K562 (cell line): ENCODE data around the gene TXNL1. TPM values are rescaled to one million over a fixed set of nuclear protein-coding genes. Genes with fewer than 3 reads are reported as not detected.

Experiments used
- ATAC-seq: fragments of 200-7000 bp; cut with Tn5 transposase; 3 replicates; pipeline ENCODE4 v1.9.1; 2020; ENCODE audit warnings: moderate library complexity
- BruUV-seq: library from RNA; stranded (reverse); fragments of 400-500 nt; replicated peaks from 2 replicates; lab custom pipeline; 2021; lab: Mats Ljungman, UMichigan
- CTCF ChIA-PET: fragments of 300-600 bp; formaldehyde crosslinking; extraction: SDS; loops from one replicate; lab custom pipeline; 2021; ENCODE audit warnings: low intra/inter-chr PET ratio; lab: Yijun Ruan, JAX
- POLR2A ChIA-PET: fragments of 300-600, 350-650 bp; sonication (Branson Sonifier 250); formaldehyde crosslinking; extraction: SDS; loops from one replicate; lab custom pipeline; 2021; ENCODE audit warnings: antibody characterized with exemption, inconsistent platforms; lab: Yijun Ruan, JAX
- DNase-seq, 4 experiments: peaks; one replicate each; pipeline versions ENCODE4 v3.0.0 to v3.0.0-alpha.2; 2011 to 2018; ENCODE audit warnings: low spot score in 3 of 4, mixed read lengths in 3 of 4; ENCODE audit errors: extremely low read depth in 1 of 4
- FAIRE-seq: peaks from 2 replicates; lab custom pipeline; 2011; peaks lifted over from hg19 to GRCh38; lab: Jason Lieb, UNC
- H2AFZ ChIP-seq: 2 replicates; pipeline ENCODE4 v1.6.0; 2011; ENCODE audit warnings: low read depth, low read length, control low read depth, inconsistent platforms
- H3K27ac ChIP-seq: fragments of 200-600 bp; 3 replicates; pipeline ENCODE4 v1.8.0; 2011; ENCODE audit warnings: low read depth, mild to moderate bottlenecking, control low read depth, inconsistent platforms, low read length, moderate library complexity, mixed read lengths; ENCODE audit errors: extremely low read depth
- H3K27me3 ChIP-seq, 2 experiments: fragments of 300-600 bp in 1 of 2; 2 replicates in 1 of 2; 3 replicates in 1 of 2; pipeline versions ENCODE4 v1.6.0 to v1.8.0; 2011; ENCODE audit warnings: inconsistent platforms in 2 of 2, low read length in 2 of 2, mild to moderate bottlenecking in 1 of 2, mixed read lengths in 1 of 2, moderate library complexity in 1 of 2; ENCODE audit not compliant: control insufficient read depth in 2 of 2, insufficient read depth in 2 of 2
- H3K36me3 ChIP-seq: fragments of 300-600 bp; 3 replicates; pipeline ENCODE4 v1.8.0; 2011; ENCODE audit warnings: mild to moderate bottlenecking, low read length, inconsistent platforms; ENCODE audit not compliant: control insufficient read depth, insufficient read depth
- H3K4me1 ChIP-seq, 2 experiments: fragments of 200-600 bp in 1 of 2; replicated peaks in 1 of 2; 2 replicates in 1 of 2; 3 replicates in 1 of 2; pipeline versions ENCODE4 v1.5.1 to v1.8.0; 2011; ENCODE audit warnings: inconsistent platforms in 2 of 2, low read length in 2 of 2, mild to moderate bottlenecking in 1 of 2, mixed read lengths in 1 of 2, moderate library complexity in 1 of 2; ENCODE audit not compliant: control insufficient read depth in 2 of 2, insufficient read depth in 2 of 2
- H3K4me2 ChIP-seq: 2 replicates; pipeline ENCODE4 v1.6.1; 2011; ENCODE audit warnings: low read length, control low read depth, inconsistent platforms, mixed read lengths; ENCODE audit not compliant: insufficient read depth
- H3K4me3 ChIP-seq: fragments of 200-600 bp; sonication (generic), shearing (Covaris generic); 2 replicates; pipeline ENCODE4 v1.5.1; 2016; ENCODE audit warnings: control low read depth, inconsistent platforms
- H3K79me2 ChIP-seq: fragments of 200-600 bp; 3 replicates; pipeline ENCODE4 v1.8.0; 2011; ENCODE audit warnings: low read length, inconsistent platforms; ENCODE audit not compliant: control insufficient read depth, insufficient read depth
- H3K9ac ChIP-seq, 2 experiments: 2 replicates each; pipeline versions ENCODE4 v1.6.0 to v1.6.1; 2011; ENCODE audit warnings: low read depth in 2 of 2, low read length in 2 of 2, control low read depth in 1 of 2, inconsistent platforms in 1 of 2, mild to moderate bottlenecking in 1 of 2, mixed read lengths in 1 of 2; ENCODE audit not compliant: insufficient read depth in 1 of 2
- H3K9me1 ChIP-seq: one replicate; pipeline ENCODE4 v1.6.0; 2011; ENCODE audit warnings: inconsistent platforms, mild to moderate bottlenecking, low read length, moderate library complexity; ENCODE audit not compliant: control insufficient read depth, insufficient read depth
- H3K9me3 ChIP-seq: replicated peaks from 2 replicates; pipeline ENCODE4 v1.5.1; 2011; ENCODE audit warnings: low read depth, low read length, inconsistent platforms; ENCODE audit not compliant: control insufficient read depth, insufficient read depth
- H4K20me1 ChIP-seq: replicated peaks from 2 replicates; pipeline ENCODE4 v1.6.1; 2011; ENCODE audit warnings: low read length, inconsistent platforms, mixed read lengths; ENCODE audit not compliant: control insufficient read depth, insufficient read depth
- CBFA2T2 ChIP-seq: fragments of 450-650 bp; conservative IDR thresholded peaks from 2 replicates; pipeline ENCODE4 v1.6.1; 2017; ENCODE audit warnings: mild to moderate bottlenecking
- CCNT2 ChIP-seq: IDR thresholded peaks from 2 replicates; pipeline ENCODE4 v1.6.1; 2011; ENCODE audit warnings: borderline replicate concordance, low read depth, mild to moderate bottlenecking, moderate library complexity, mixed read lengths, low read length; ENCODE audit not compliant: insufficient read length; ENCODE audit errors: extremely low read depth
- ESRRB ChIP-seq: fragments of 250-450 bp; sonication (Bioruptor Pico); IDR thresholded peaks from 2 replicates; pipeline ENCODE4 v1.5.0; 2020; ENCODE audit warnings: mild to moderate bottlenecking, moderate library complexity, borderline replicate concordance
- FOXA3 ChIP-seq, 2 experiments: fragments of 450-650 bp in 1 of 2; sonication (generic) in 1 of 2; formaldehyde crosslinking; IDR thresholded peaks in 1 of 2; conservative IDR thresholded peaks in 1 of 2; 2 replicates each; pipeline versions ENCODE4 v1.4.0 to v1.8.0; 2020 to 2022; ENCODE audit warnings: mild to moderate bottlenecking in 2 of 2, missing genetic modification reagents in 1 of 2
- JUND ChIP-seq, 2 experiments: IDR thresholded peaks; 2 replicates in 1 of 2; 3 replicates in 1 of 2; pipeline ENCODE4 v1.6.1; 2011; ENCODE audit warnings: borderline replicate concordance in 2 of 2, low read depth in 2 of 2, low read length in 2 of 2, improper control_type of control experiment in 1 of 2, missing biosample characterization in 1 of 2, missing genetic modification characterization in 1 of 2, missing genetic modification reagents in 1 of 2
- MTA2 ChIP-seq: fragments of 450-650 bp; IDR thresholded peaks from 2 replicates; pipeline ENCODE4 v1.6.1; 2016; ENCODE audit warnings: low read depth
- SOX6 ChIP-seq: fragments of 450-650 bp; IDR thresholded peaks from 2 replicates; pipeline ENCODE4 v1.6.1; 2014; ENCODE audit warnings: mild to moderate bottlenecking
- ZFP30 ChIP-seq: fragments of 250-450 bp; sonication (Bioruptor Pico); IDR thresholded peaks from 2 replicates; pipeline ENCODE4 v1.8.0; 2022; ENCODE audit warnings: moderate library complexity, mild to moderate bottlenecking, inconsistent platforms, borderline replicate concordance
- ZNF766 ChIP-seq: fragments of 200-800 bp; sonication (Bioruptor generic); conservative IDR thresholded peaks from 2 replicates; pipeline ENCODE4 v1.6.1; 2016; ENCODE audit warnings: missing genetic modification characterization, missing compliant biosample characterization
- WGBS: fragments of 100-300 bp; shearing (Covaris generic); methylation state at CpG from one replicate; pipeline ENCODE4 v1.1.6; 2016; ENCODE audit warnings: low coverage, mixed read lengths; ENCODE audit not compliant: insufficient coverage; ENCODE audit errors: missing lambda C conversion rate; 5-methylcytosine and 5-hydroxymethylcytosine counted together
- in situ Hi-C: fragments of 300-500 bp; cut with MboI; formaldehyde crosslinking; loops from 4 replicates; pipeline ENCODE4 v1.15.0; 2018; ENCODE audit warnings: inconsistent platforms, mixed read lengths
- intact Hi-C: fragments of 100-400 bp; cut with micrococcal nuclease; formaldehyde crosslinking; loops from 2 replicates; pipeline ENCODE4 v1.14.2; 2022
- polyA plus RNA-seq, 8 experiments: library from polyadenylated mRNA; depleted of rRNA in 4 of 8; stranded (reverse) in 5 of 8; unstranded in 3 of 8; fragments of >200 nt; fragmentation: Nextera tagmentation in 2 of 8; fragmentation: Illumina TruSeq in 1 of 8; extraction: Ambion mirVana in 2 of 8; extraction: Trizol in 1 of 8; gene quantifications; 2 replicates each; pipeline versions ENCODE4 v1.2.1 to v1.2.3, GENCODE V29; 2011 to 2014; ENCODE audit warnings: inconsistent platforms in 1 of 8, missing spikeins in 1 of 8
- total RNA-seq, 7 experiments: library from RNA; depleted of rRNA in 6 of 7; stranded (reverse); fragments of >200 nt in 6 of 7; fragmentation: Illumina TruSeq in 2 of 7; extraction: Trizol in 2 of 7; gene quantifications; 2 replicates each; pipeline versions ENCODE4 v1.2.1 to v1.2.3, GENCODE V29; 2011 to 2021; ENCODE audit warnings: low replicate concordance in 1 of 7
- TF ChIP-seq, protein P1 (sequence below), 3 experiments: fragments of 200-800 bp in 1 of 3; sonication (Bioruptor generic) in 1 of 3; sonication (generic) in 1 of 3; formaldehyde crosslinking in 1 of 3; IDR thresholded peaks; 2 replicates each; pipeline versions ENCODE4 v1.6.1 to v1.8.0; 2016 to 2022; ENCODE audit warnings: mild to moderate bottlenecking in 2 of 3, missing compliant biosample characterization in 2 of 3, missing genetic modification characterization in 2 of 3, missing genetic modification reagents in 1 of 3
- TF ChIP-seq, protein P2 (sequence below), 2 experiments: fragments of 450-650 bp in 1 of 2; sonication (generic) in 1 of 2; formaldehyde crosslinking; conservative IDR thresholded peaks; 2 replicates each; pipeline versions ENCODE4 v1.4.0 to v1.8.1; 2020 to 2022; ENCODE audit warnings: mild to moderate bottlenecking in 1 of 2, missing genetic modification reagents in 1 of 2
- TF ChIP-seq, protein P3 (sequence below): fragments of 250-450 bp; sonication (Bioruptor Pico); IDR thresholded peaks from 2 replicates; pipeline ENCODE4 v1.8.0; 2021; ENCODE audit warnings: borderline replicate concordance, mild to moderate bottlenecking, moderate library complexity; ENCODE audit not compliant: poor library complexity, severe bottlenecking
- TF ChIP-seq, protein P4 (sequence below): fragments of 250-450 bp; sonication (Bioruptor Pico); IDR thresholded peaks from 2 replicates; pipeline ENCODE4 v1.8.0; 2021; ENCODE audit warnings: moderate library complexity, mild to moderate bottlenecking, inconsistent platforms

TXNL1 gene
- total and polyA plus RNA-seq, 9 of the 15 experiments (the other 6 are each of a cell fraction or from before 2014, with no cell fraction given), result 45.4 to 103 (median 65.7) TPM

DNA sequence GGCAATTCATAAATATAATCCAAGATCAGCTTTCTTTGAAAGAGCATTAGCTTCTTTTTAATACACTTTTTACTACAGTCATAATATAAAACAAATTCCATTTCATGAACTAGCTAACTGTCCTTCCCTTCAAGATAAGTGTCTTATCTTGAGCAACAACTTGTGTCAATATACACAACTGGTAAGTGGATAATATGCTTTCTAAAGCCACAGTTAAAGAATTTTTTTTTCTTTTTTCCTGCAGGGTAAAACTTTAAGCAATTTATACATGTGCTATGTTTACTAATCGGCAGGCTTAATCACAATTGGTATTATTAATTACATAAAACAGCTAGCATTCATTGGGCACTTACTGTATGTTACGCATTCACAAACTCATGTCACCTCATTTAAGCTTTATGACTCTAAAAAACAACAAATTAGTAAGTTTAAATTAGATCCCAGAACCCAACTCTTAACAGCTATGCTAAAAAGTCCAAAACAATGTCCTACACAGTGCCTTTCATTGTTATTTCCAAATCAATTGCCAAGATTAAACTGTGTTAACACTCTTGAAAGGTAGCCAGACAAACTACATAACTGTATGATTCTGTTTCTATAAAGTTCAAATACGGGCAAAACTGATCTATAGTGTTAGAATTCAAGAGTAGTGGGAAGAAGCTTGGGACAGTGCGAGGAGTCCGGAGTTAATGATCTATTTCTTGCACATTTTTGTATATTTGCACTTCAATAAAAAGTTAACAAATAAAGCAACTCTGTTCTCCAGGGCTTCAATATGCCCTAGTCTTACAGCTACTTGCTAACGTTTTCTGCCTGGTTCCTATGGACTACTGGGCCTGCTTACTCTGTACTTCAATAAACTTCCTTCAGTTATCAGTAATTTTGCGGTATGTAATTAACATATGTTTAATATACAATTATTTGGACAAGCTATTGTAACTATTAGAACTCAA lies 6.0 kb downstream of the TXNL1 start:
- peak overlapping the region in 1 of 2 experiments; percentile 7; a peak in 1 of 4 replicates for H3K9ac ChIP-seq
- 52% methylated on average over 7 of the region's 7 CpGs for WGBS
- peaks cover 0 to 2% of the 10 kb centered on the region in 2 experiments; a peak in 2 of 5 replicates for H3K4me1 ChIP-seq
- no peaks in the 10 kb centered on the region for H3K9me3 ChIP-seq
- H3K36me3 ChIP-seq, result peaks cover 49% of the 10 kb centered on the region
- intact Hi-C loops (loop anchor here (10.0 kb wide), 1 partner anchor 1248 kb away; no protein-coding TSS in a partner anchor), in situ Hi-C loops (no loop called here)
- H3K27me3 ChIP-seq, result no peaks in the 10 kb centered on the region
- ATAC-seq, result no peak; the same call in 2 of the 3 replicates
- no peaks in the 10 kb centered on the region for H3K9me1 ChIP-seq
- ChIA-PET POLR2A (interaction anchor here (0.9 to 1.7 kb wide), 4 partner anchors 9 to 20 kb away, joined by 3 to 5 read pairs (median 3); no protein-coding TSS in a partner anchor), CTCF (no interaction called here)
- BruUV-seq, result no TSS peak
- peak overlapping the region; percentile 36; the same call in 2 of the 3 replicates for H3K27ac ChIP-seq
- H3K4me2 ChIP-seq, result peak overlapping the region; percentile 43
- peaks cover 9% of the 10 kb centered on the region; the same call in 1 of the 2 replicates for H4K20me1 ChIP-seq
- no peak overlapping the region for H3K4me3 ChIP-seq
- H3K79me2 ChIP-seq, result peaks cover 99% of the 10 kb centered on the region
- no peak overlapping the region for H2AFZ ChIP-seq
- DNase-seq, result no peak
- FAIRE-seq, result no peak
- TF ChIP-seq, protein P1, sequence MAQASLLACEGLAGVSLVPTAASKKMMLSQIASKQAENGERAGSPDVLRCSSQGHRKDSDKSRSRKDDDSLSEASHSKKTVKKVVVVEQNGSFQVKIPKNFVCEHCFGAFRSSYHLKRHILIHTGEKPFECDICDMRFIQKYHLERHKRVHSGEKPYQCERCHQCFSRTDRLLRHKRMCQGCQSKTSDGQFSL (CRISPR knock-in tag; IDR thresholded peaks at IDR 0.05), result no peak
- TF ChIP-seq, protein P1 (tag; IDR thresholded peaks at IDR 0.05), result no peak
- TF ChIP-seq FOXA3 (CRISPR knock-in tag; conservative IDR thresholded peaks at IDR 0.05 in 1 of 2, IDR thresholded peaks at IDR 0.05 in 1 of 2), result peak in 1 of 2 experiments; percentile 92; a peak in 2 of 4 replicates
- 0 out of 2 replicates have a peak, but pooled peaks have one; percentile 15 for TF ChIP-seq SOX6
- peak; percentile 67 for TF ChIP-seq MTA2
- peak; percentile 52 for TF ChIP-seq CBFA2T2
- TF ChIP-seq, protein P2, sequence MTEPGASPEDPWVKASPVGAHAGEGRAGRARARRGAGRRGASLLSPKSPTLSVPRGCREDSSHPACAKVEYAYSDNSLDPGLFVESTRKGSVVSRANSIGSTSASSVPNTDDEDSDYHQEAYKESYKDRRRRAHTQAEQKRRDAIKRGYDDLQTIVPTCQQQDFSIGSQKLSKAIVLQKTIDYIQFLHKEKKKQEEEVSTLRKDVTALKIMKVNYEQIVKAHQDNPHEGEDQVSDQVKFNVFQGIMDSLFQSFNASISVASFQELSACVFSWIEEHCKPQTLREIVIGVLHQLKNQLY (CRISPR knock-in tag; conservative IDR thresholded peaks at IDR 0.05), result no peak
- TF ChIP-seq, protein P3, sequence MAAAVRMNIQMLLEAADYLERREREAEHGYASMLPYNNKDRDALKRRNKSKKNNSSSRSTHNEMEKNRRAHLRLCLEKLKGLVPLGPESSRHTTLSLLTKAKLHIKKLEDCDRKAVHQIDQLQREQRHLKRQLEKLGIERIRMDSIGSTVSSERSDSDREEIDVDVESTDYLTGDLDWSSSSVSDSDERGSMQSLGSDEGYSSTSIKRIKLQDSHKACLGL (CRISPR knock-in tag), result no peak
- no peak for TF ChIP-seq ZNF766 (CRISPR knock-in tag)
- TF ChIP-seq, protein P4, sequence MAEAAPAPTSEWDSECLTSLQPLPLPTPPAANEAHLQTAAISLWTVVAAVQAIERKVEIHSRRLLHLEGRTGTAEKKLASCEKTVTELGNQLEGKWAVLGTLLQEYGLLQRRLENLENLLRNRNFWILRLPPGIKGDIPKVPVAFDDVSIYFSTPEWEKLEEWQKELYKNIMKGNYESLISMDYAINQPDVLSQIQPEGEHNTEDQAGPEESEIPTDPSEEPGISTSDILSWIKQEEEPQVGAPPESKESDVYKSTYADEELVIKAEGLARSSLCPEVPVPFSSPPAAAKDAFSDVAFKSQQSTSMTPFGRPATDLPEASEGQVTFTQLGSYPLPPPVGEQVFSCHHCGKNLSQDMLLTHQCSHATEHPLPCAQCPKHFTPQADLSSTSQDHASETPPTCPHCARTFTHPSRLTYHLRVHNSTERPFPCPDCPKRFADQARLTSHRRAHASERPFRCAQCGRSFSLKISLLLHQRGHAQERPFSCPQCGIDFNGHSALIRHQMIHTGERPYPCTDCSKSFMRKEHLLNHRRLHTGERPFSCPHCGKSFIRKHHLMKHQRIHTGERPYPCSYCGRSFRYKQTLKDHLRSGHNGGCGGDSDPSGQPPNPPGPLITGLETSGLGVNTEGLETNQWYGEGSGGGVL, result no peak
- TF ChIP-seq ESRRB (CRISPR knock-in tag), result no peak
- no peak for TF ChIP-seq ZFP30 (CRISPR knock-in tag)
- no peak for TF ChIP-seq JUND (IDR thresholded peaks at IDR 0.05; ENCODE audit: borderline replicate concordance, low read depth, low read length)
- no peak for TF ChIP-seq JUND (tag; IDR thresholded peaks at IDR 0.05; ENCODE audit: borderline replicate concordance, low read depth, low read length)
- peak; percentile 21 for TF ChIP-seq CCNT2
